AG10803 (cell line): Measurements from ENCODE around the gene HOXB1.

Source experiments
- DNase-seq: peaks from one replicate; pipeline ENCODE4 v3.0.0; 2010; ENCODE audit warnings: low read depth
- H3K4me3 ChIP-seq: 2 replicates; pipeline ENCODE4 v1.5.1; 2011; ENCODE audit warnings: mild to moderate bottlenecking, low read length, control low read depth
- TF ChIP-seq, protein P1 (sequence below): conservative IDR thresholded peaks from 2 replicates; pipeline ENCODE4 v1.5.1; 2011; ENCODE audit warnings: mild to moderate bottlenecking, low read length, control low read depth, inconsistent platforms

HOXB1 gene

DNA sequence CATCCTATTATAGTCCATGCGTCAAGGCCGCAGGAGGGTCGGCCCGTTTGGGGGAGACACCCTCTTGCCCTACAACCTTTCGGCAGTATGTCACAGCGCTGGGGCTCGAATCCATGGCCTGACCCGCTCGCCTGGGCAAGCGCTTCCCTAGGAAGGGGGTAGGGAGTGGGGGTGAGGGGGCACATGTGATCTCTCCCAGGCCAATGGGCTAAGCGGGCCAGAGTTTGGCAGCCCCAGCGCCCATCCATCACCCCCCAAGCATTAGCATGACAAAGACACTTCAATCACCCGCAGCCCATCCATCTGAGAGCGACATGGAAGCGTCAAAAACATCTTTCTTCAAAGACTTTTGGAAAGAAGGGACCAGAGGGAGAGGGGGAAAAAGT, at the start of gene HOXB1:
Gene HOXB1, minus strand, starts transcription at position 125 of the 386 bp plus-strand sequence. Its CDS starts 107 bp downstream, at position 18.
- TF ChIP-seq, protein P1, sequence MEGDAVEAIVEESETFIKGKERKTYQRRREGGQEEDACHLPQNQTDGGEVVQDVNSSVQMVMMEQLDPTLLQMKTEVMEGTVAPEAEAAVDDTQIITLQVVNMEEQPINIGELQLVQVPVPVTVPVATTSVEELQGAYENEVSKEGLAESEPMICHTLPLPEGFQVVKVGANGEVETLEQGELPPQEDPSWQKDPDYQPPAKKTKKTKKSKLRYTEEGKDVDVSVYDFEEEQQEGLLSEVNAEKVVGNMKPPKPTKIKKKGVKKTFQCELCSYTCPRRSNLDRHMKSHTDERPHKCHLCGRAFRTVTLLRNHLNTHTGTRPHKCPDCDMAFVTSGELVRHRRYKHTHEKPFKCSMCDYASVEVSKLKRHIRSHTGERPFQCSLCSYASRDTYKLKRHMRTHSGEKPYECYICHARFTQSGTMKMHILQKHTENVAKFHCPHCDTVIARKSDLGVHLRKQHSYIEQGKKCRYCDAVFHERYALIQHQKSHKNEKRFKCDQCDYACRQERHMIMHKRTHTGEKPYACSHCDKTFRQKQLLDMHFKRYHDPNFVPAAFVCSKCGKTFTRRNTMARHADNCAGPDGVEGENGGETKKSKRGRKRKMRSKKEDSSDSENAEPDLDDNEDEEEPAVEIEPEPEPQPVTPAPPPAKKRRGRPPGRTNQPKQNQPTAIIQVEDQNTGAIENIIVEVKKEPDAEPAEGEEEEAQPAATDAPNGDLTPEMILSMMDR = no peak
- DNase-seq = no peak
- H3K4me3 ChIP-seq = no peak within 1 kb of the TSS

DNA sequence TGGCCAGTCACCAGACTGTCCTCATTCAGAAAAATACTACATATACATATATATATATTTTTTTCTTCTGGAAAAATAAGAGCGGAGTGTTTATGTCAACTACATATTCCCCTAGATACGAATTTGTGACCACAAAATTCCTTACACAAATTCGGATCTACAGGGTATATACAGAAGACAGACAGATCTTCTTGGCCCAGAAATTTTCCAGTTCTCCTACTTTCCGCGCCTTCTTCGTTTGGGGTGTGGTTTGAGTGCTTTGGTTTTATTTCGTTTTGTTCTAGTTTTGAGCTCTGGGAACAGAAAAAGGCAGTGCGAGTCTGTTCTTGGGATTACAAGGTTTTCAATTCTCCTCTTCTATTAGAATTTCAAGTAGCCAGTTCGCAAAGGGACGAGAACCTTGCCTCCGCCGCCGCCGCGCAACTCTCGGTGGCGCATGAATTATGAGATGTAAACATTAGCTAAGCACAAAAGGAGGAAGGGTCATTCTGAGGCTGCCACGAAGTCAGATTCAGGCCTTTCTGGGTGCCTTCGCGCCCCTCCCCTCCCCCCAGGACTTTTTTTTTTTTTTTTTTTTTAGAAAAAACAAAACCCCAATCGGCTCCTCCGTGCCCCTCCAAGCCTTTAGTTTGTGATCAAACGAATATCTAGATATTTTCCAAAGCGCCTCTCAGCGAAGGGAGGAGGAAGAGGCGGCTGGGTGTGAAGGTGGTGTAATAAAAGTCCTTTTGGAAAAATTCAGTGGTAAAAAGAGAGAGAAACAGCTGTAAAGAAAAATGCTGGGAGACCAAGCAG, 49.1 kb upstream of the HOXB1 start:
- DNase-seq = no peak
- TF ChIP-seq, protein P1 = no peak
- peak overlapping the region; percentile 82 for H3K4me3 ChIP-seq

DNA sequence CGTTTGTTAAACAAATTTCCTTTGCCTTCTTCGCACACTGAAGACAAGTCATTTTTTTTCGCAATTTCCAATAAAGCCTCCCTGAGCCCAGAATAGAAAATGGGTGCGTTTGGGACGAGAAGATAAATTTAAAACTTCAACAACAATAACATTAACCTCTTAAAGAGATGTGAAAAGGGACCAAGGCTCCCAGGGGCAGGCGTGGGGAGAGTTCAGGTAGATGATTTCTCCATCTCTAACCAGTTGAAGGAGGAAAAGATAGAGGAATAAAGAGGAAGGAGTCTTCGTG, 48.6 kb upstream of the HOXB1 start:
- DNase-seq = no peak
- H3K4me3 ChIP-seq = peak overlapping the region; percentile 82
- TF ChIP-seq, protein P1 = no peak

DNA sequence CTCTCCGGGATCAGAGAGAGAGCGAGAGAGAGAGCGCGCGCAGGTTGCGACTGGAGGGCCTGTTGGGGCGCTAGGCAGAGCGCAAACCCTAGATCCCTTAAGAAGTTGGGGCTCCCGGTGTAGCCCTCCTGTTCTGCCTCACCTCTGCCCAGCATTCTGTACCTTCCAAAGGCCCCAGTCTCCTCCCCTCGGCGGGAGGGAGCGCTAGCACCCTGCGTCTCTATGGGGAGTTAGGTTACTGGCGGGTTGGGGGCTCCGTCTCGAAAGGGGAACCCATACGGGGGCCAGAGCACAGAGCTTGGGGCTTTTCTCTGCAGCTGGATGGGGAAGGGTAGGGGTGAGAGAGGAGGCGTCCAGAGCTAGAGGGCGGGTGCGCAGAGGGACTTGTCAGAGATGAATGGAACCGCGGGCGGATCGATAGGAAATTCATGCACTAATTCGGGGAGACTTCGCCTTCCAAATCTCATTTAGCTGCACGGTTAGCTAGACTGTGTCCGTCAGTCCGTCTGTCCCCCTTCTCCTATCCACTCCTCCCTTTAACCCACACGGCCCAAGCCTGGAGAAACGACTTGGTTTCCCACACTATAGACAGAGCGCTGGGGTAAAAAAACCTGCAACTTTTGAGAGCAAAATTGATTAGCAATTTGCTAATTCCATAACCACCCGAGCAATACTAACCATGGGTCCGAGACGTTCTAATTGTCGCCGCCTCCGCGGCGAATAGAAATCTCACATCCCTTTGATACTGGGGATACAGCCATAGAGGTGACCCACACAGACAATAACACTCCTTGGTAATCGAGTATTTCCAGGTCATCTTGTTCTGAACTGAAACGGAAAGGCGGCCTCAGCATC, 48.0 kb upstream of the HOXB1 start:
- H3K4me3 ChIP-seq = peak overlapping the region; percentile 82
- DNase-seq = no peak
- TF ChIP-seq, protein P1 = no peak

DNA sequence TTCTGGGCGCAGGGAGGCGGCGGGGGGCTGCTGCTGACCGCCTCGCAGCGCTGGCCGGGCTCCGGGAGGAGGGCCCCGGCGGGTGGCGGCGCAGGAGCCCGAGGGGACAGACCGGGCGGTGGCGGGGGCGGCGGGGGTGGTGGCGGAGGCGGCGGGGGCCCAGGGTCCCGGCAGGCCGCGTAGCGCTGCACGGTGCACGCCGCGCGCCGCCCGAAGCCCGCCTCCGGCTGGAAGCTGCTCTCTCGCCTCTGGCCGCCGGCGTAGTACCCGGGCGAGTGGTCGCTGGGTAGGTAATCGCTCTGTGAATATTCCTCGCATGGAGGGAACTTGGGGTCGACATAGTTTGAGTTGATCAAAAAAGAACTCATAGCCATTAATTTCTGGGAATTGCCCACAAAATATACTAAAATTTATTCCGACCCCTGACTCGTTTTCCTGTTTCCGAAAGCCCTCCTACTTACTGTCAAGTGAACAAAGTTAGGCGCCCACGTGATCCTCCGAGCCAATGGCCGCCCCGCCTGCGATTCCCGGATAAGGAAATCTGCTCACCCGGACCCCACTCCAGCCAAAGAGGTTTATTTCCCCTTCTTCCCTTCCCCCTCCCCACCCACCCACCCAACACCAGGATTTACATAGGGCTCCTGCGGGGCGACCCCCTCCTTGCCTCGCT, 47.3 kb upstream of the HOXB1 start, which contains the start of gene HOXB4:
Gene HOXB4, minus strand, starts transcription at position 405 of the 670 bp plus-strand sequence. Its CDS starts 31 bp downstream, at position 374.
- TF ChIP-seq, protein P1 = no peak
- DNase-seq = peak; percentile 72
- H3K4me3 ChIP-seq = peak within 1 kb of the TSS; percentile 82

DNA sequence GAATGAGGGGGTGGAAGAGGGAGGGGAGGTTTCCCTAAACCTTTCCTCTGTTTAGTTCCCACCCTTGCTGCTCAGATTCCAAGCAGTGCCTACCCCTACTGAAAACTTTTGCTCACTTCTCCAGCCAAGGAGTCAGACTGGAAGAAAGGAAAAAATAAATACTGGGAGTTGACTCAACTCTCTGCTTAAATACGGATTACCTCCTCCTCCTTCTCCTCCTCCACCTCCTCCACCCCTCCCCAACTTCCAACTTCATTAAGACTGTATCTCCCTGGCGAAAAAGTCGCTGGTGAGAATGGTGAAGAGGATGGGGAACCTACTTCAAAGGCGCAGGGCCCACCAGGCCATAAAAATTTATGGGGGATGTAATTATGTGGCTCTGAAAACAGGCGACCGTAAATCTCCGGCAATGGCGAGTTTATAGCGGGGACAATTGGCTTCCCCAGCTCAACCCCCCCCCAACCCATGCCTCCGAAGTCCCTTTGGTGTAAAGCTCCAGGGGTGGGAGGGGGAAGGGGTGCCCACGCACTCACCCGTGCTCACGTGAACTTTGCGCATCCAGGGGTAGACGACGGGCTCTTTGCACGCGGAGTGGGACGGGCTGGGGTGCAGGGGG, 46.6 kb upstream of the HOXB1 start:
- DNase-seq = peak; percentile 59
- H3K4me3 ChIP-seq = peak overlapping the region; percentile 82
- TF ChIP-seq, protein P1 = no peak
